Measurements from ENCODE around the gene AFP.

GRCh38 chr4:73481358-73481757 is 45.3 kb downstream of the AFP start, which contains the start of gene AFM:
- TF ChIP-seq CTCF (conservative IDR thresholded peaks at IDR 0.05; ENCODE audit: low read depth, low read length) (no peak), EZH2 (IDR thresholded peaks at IDR 0.05; ENCODE audit: low read length, unreplicated experiment) (no peak), EZH2phosphoT487 (IDR thresholded peaks at IDR 0.05; ENCODE audit: borderline replicate concordance, low read length) (no peak)

All from PC-3 (cell line).